GM18499 (cell line): ENCODE results near the gene NRXN3.

ENCODE experiments used
- ATAC-seq: cut with Tn5 transposase; IDR thresholded peaks from one replicate; pipeline ENCODE4 v1.9.1; 2021; ENCODE audit warnings: moderate number of reproducible peaks; ENCODE audit not compliant: insufficient read depth, unreplicated experiment

NRXN3 gene

DNA sequence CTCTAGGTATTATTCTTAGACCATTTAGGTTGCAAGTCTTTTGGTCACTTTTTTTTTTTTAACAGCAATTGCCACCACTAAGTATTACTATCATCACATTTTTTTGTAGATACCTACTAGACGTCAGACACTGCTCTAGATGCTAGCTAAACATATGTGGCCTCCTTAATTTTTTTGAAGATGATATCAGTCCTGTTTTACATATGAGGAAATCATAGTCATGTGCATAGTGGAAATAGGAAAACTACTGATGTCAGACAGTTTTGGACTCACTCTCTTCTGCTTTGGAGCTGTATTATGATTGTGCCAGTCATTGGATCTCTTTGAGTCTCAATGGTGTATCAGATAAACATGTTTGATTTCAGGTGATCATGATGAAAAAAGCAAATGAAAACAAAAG lies 1736.8 kb downstream of the NRXN3 start:
- no peak for ATAC-seq

- no peak for ATAC-seq
Observed at GRCh38 chr14:79910086-79910485, 1739.9 kb downstream of the NRXN3 start.

- no peak for ATAC-seq
Observed at GRCh38 chr14:79911744-79912143, 1741.6 kb downstream of the NRXN3 start.

DNA sequence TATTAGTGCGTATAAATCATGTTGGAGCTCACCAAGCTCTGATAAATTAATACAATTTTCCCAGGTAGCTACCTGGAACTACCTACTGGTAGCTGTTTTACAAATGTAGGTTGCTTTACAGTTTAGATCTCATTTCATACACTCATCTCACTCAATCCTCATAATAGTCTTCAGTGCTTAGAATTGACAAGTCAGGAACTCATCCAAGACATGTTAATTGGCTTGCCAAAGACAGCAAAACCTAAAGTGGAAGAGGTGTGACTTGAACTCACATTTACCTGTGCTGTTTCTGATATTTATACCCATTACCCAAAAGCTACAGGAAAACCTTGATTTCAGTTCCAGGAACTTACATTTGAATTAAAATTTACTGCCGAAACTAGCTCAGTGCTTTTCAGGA lies 1744.4 kb downstream of the NRXN3 start:
- no peak for ATAC-seq

DNA sequence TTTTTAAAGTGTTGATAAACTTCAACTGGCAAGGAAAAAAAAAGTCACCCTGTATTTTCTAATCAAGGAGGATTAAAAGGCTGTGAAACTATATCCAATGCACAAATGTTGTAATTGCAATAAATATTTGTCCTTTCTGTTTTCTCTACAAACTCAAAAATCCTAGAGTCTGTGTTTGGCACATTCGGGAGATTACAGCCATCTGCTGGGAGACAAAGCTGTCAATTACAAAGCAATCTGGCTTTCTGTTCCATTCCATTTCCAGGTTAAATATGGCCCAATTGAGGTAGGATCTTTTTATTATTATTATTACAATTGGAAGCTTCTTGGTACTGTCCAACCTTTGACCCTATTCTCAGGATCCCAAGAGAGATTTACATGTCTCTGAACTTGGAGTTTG lies 1745.2 kb downstream of the NRXN3 start:
- ATAC-seq = no peak

- no peak for ATAC-seq
Observed at GRCh38 chr14:79916281-79916680, 1746.1 kb downstream of the NRXN3 start.

DNA sequence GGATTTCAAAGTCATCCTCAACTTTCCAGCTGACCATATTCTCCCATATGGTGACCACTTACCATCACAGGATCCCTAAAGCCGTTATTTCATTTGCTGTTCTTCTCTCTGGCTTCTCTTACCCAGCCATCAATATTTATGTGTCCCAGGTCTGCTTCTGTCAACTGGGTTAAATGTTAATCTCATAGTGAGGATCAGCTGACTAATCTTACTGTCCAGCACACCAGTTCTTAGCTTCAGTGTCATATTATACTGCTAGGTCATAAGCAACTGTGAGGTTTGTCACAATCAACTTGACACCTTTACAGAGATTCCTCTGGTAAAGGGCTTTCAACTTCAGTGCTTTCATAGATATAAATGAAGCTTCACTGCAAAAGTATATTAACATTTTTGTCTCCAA lies 1746.7 kb downstream of the NRXN3 start:
- no peak for ATAC-seq
